ENCODE data around the gene BOK. TPM values are rescaled to one million over a fixed set of nuclear protein-coding genes. Genes with fewer than 3 reads are reported as not detected.

The BOK gene
- total RNA-seq: under 1 TPM; 0.18 to 0.19 TPM

GRCh38 chr2:241558532-241559322, at the start of gene BOK:
Gene BOK (plus strand): TSS chr2:241558745. CDS start chr2:241559484, 739 bp downstream.

Other genes starting within 250 kb of the BOK start
- gene HDLBP, start 243.1 kb upstream of the BOK start, total RNA-seq: 100 to 1,000 TPM; 163 to 180 TPM
- gene SEPTIN2, start 242.8 kb upstream of the BOK start, total RNA-seq: 100 to 1,000 TPM; 279 to 281 TPM
- 10 to 100 TPM; 11.9 to 13.3 TPM for gene FARP2, start 202.5 kb upstream of the BOK start, total RNA-seq
- 100 to 1,000 TPM; 120 to 128 TPM for gene STK25, start 50.2 kb upstream of the BOK start, total RNA-seq
- 10 to 100 TPM; 36.6 to 38.0 TPM for gene THAP4, start 78.4 kb downstream of the BOK start, total RNA-seq
- 10 to 100 TPM; 81.3 to 81.5 TPM for gene ATG4B, start 78.9 kb downstream of the BOK start, total RNA-seq
- gene DTYMK, start 128.1 kb downstream of the BOK start, total RNA-seq: 10 to 100 TPM; 47.9 to 52.4 TPM
- gene ING5, start 143.3 kb downstream of the BOK start, total RNA-seq: 10 to 100 TPM; 38.8 TPM
- gene D2HGDH, start 175.9 kb downstream of the BOK start, total RNA-seq: 10 to 100 TPM; 29.0 to 30.0 TPM
- under 1 TPM in 1 of 2 experiments, not detected in 1; 0.20 TPM for gene GAL3ST2, start 218.1 kb downstream of the BOK start, total RNA-seq